Erythroblast (primary cell): ENCODE measurements around the gene FGF12.

Experiments
- GATA1 ChIP-seq: IDR thresholded peaks from 2 replicates; pipeline ENCODE4 v1.6.1; 2011; ENCODE audit warnings: low read depth, mild to moderate bottlenecking, control low read depth, low read length, moderate library complexity
- POLR2A ChIP-seq: IDR thresholded peaks from 2 replicates; pipeline ENCODE4 v1.6.1; 2011; ENCODE audit warnings: mild to moderate bottlenecking, low read length

DNA sequence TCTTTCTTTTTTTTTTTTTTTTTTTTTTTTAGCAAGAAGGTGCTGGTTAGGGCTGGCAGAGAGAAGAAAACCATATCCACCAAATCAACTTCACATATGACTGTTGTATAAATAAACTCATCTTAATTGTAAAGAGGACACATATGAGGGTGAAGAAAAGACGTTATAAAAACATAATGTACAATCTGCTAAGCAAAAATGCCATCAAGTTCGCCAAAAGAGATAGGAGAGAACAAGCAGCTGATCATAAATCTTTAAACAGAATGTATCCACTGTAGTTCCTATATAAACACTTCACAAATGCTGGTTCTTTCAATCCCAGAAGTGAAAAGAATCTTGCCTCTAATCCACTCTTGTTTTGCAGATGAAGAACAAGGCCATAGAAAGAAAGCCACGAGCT is 9.2 kb downstream of the FGF12 start:
- TF ChIP-seq POLR2A (no peak), GATA1 (no peak)
